Progenitor cell of endocrine pancreas (in vitro differentiated cells): ENCODE measurements around the gene COPS6. TPM values are rescaled to one million over a fixed set of nuclear protein-coding genes. Genes with fewer than 3 reads are reported as not detected.

Experiments used
- DNase-seq: peaks from one replicate; pipeline ENCODE4 v3.0.0; 2021; ENCODE audit warnings: low spot score; ENCODE audit not compliant: unreplicated experiment
- H3K27ac Mint-ChIP-seq: 2 replicates; pipeline ENCODE4 v1.8.0; 2021; ENCODE audit warnings: mild to moderate bottlenecking, moderate library complexity, mixed read lengths
- H3K27me3 Mint-ChIP-seq: 2 replicates; pipeline ENCODE4 v1.8.0; 2021; ENCODE audit warnings: mixed read lengths
- H3K36me3 Mint-ChIP-seq: 2 replicates; pipeline ENCODE4 v1.8.0; 2022; ENCODE audit warnings: mixed read lengths; ENCODE audit not compliant: insufficient read depth
- H3K4me1 Mint-ChIP-seq: 2 replicates; pipeline ENCODE4 v1.8.0; 2021; ENCODE audit warnings: low read depth, mixed read lengths
- H3K4me3 Mint-ChIP-seq: 2 replicates; pipeline ENCODE4 v1.8.0; 2021; ENCODE audit warnings: low read depth, mild to moderate bottlenecking, moderate library complexity, mixed read lengths
- H3K9me3 Mint-ChIP-seq: 2 replicates; pipeline ENCODE4 v1.8.0; 2021; ENCODE audit warnings: low read depth, mixed read lengths
- CTCF ChIP-seq: fragments of 200-600 bp; sonication (generic); IDR thresholded peaks from one replicate; pipeline ENCODE4 v1.5.0; 2021; ENCODE audit warnings: antibody characterized with exemption, mild to moderate bottlenecking; ENCODE audit not compliant: unreplicated experiment
- total RNA-seq: library from RNA; stranded (reverse); gene quantifications from 2 replicates; pipeline ENCODE4 v1.2.1, GENCODE V29; 2021

COPS6 gene
- total RNA-seq, 1 donor from 2014 or later = 113 TPM

- Mint-ChIP-seq H3K27ac (peak overlapping the region; percentile 73), H3K4me3 (no peak overlapping the region), H3K27me3 (no peaks in the 10 kb centered on the region), H3K9me3 (no peaks in the 10 kb centered on the region), H3K36me3 (peaks cover 30% of the 10 kb centered on the region), H3K4me1 (peaks cover 9% of the 10 kb centered on the region)
- no peak for TF ChIP-seq CTCF
- DNase-seq = no peak
Observed at GRCh38 chr7:100091411-100092181, 2.8 kb downstream of the COPS6 start.

GRCh38 chr7:100093054-100093453, 4.3 kb downstream of the COPS6 start:
- Mint-ChIP-seq H3K9me3 (no peaks in the 10 kb centered on the region), H3K27ac (peak overlapping the region; percentile 84), H3K4me3 (no peak overlapping the region), H3K27me3 (no peaks in the 10 kb centered on the region), H3K36me3 (peaks cover 41% of the 10 kb centered on the region), H3K4me1 (peaks cover 13% of the 10 kb centered on the region)
- TF ChIP-seq CTCF = no peak
- no peak for DNase-seq

- Mint-ChIP-seq H3K9me3 (no peaks in the 10 kb centered on the region), H3K4me3 (no peak overlapping the region), H3K27ac (peak overlapping the region; percentile 26), H3K4me1 (peaks cover 15% of the 10 kb centered on the region), H3K27me3 (no peaks in the 10 kb centered on the region), H3K36me3 (peaks cover 44% of the 10 kb centered on the region)
- no peak for DNase-seq
- no peak for TF ChIP-seq CTCF
Observed at GRCh38 chr7:100093498-100093897, 4.7 kb downstream of the COPS6 start.

GRCh38 chr7:100093925-100094486, 5.2 kb downstream of the COPS6 start:
- no peak for TF ChIP-seq CTCF
- no peak overlapping the region for H3K4me3 Mint-ChIP-seq
- H3K4me1 Mint-ChIP-seq = peaks cover 19% of the 10 kb centered on the region
- peak overlapping the region; percentile 59 for H3K27ac Mint-ChIP-seq
- H3K36me3 Mint-ChIP-seq = peaks cover 49% of the 10 kb centered on the region
- DNase-seq = no peak
- H3K27me3 Mint-ChIP-seq = no peaks in the 10 kb centered on the region
- H3K9me3 Mint-ChIP-seq = no peaks in the 10 kb centered on the region

- no peaks in the 10 kb centered on the region for H3K9me3 Mint-ChIP-seq
- H3K4me1 Mint-ChIP-seq = peaks cover 24% of the 10 kb centered on the region
- DNase-seq = no peak
- H3K4me3 Mint-ChIP-seq = no peak overlapping the region
- no peak for TF ChIP-seq CTCF
- peaks cover 58% of the 10 kb centered on the region for H3K36me3 Mint-ChIP-seq
- H3K27me3 Mint-ChIP-seq = no peaks in the 10 kb centered on the region
- no peak overlapping the region for H3K27ac Mint-ChIP-seq
Observed at GRCh38 chr7:100095289-100095688, 6.5 kb downstream of the COPS6 start.
